Prostate gland (tissue), 2 donors: ENCODE data around the gene XXYLT1.

Experiments
- CTCF ChIP-seq, 4 experiments: fragments of 200-600 bp in 2 of 4; fragments of 450-650 bp in 2 of 4; sonication (generic) in 2 of 4; IDR thresholded peaks; 1 replicate in 3 of 4; 2 replicates in 1 of 4; pipeline ENCODE4 v1.5.1; 2016 to 2019; ENCODE audit warnings: antibody characterized with exemption in 4 of 4, mild to moderate bottlenecking in 2 of 4, moderate library complexity in 2 of 4
- POLR2A ChIP-seq: fragments of 450-650 bp; IDR thresholded peaks from one replicate; pipeline ENCODE4 v1.6.1; 2016; ENCODE audit warnings: antibody characterized with exemption, mild to moderate bottlenecking

- TF ChIP-seq CTCF (IDR thresholded peaks at IDR 0.05) = no peak
- no peak for TF ChIP-seq POLR2A
Observed at GRCh38 chr3:195191580-195191979, 79.4 kb downstream of the XXYLT1 start.
